Suprapubic skin (tissue), 4 donors: ENCODE measurements around the gene UTP25.

ENCODE experiments used
- EP300 ChIP-seq: sonication (generic); formaldehyde crosslinking; IDR thresholded peaks from one replicate; pipeline ENCODE4 v1.6.1; 2017; ENCODE audit warnings: antibody characterized with exemption
- POLR2AphosphoS5 ChIP-seq, 3 donors: sonication (generic); formaldehyde crosslinking; IDR thresholded peaks; one replicate each; pipeline ENCODE4 v1.6.1; 2017; ENCODE audit warnings: antibody characterized with exemption in 3 of 3
- TF ChIP-seq, protein P1 (sequence below), 2 donors: fragments of 200-600 bp in 1 of 2; fragments of 450-650 bp in 1 of 2; sonication (generic) in 1 of 2; IDR thresholded peaks; one replicate each; pipeline ENCODE4 v1.5.1; 2016 to 2019; ENCODE audit warnings: antibody characterized with exemption in 2 of 2, mild to moderate bottlenecking in 1 of 2, moderate library complexity in 1 of 2

DNA sequence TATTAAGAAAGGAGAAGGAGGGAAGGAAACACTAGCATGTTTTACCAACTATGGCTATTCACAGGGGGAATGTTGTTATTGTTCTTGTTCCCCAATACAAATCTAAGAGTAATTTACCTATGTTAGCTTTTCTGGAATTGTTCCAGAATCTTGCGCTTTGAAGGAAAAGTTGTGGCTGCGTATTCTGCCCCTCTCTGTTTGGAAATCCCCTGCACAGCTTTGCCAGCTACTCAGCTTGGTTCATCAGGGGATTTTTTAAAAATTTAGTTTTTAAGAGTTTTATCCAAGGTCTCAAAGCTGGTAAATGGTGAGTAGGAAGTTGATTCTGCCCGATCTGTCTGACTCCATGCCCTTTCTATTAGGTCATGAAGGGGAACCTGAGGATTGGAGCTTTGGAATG, 12.3 kb upstream of the UTP25 start:
- TF ChIP-seq, protein P1, sequence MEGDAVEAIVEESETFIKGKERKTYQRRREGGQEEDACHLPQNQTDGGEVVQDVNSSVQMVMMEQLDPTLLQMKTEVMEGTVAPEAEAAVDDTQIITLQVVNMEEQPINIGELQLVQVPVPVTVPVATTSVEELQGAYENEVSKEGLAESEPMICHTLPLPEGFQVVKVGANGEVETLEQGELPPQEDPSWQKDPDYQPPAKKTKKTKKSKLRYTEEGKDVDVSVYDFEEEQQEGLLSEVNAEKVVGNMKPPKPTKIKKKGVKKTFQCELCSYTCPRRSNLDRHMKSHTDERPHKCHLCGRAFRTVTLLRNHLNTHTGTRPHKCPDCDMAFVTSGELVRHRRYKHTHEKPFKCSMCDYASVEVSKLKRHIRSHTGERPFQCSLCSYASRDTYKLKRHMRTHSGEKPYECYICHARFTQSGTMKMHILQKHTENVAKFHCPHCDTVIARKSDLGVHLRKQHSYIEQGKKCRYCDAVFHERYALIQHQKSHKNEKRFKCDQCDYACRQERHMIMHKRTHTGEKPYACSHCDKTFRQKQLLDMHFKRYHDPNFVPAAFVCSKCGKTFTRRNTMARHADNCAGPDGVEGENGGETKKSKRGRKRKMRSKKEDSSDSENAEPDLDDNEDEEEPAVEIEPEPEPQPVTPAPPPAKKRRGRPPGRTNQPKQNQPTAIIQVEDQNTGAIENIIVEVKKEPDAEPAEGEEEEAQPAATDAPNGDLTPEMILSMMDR (IDR thresholded peaks at IDR 0.05) = no peak
- TF ChIP-seq POLR2AphosphoS5 (IDR thresholded peaks at IDR 0.05) (no peak), EP300 (no peak)
